ENCODE results near the gene SLC44A2. TPM values are rescaled to one million over a fixed set of nuclear protein-coding genes. Genes with fewer than 3 reads are reported as not detected.

Gene SLC44A2
- total and polyA plus RNA-seq, 2 of the 8 experiments (the other 6 are each of a cell fraction or from before 2014, with no cell fraction given), result 105 to 120 TPM

DNA sequence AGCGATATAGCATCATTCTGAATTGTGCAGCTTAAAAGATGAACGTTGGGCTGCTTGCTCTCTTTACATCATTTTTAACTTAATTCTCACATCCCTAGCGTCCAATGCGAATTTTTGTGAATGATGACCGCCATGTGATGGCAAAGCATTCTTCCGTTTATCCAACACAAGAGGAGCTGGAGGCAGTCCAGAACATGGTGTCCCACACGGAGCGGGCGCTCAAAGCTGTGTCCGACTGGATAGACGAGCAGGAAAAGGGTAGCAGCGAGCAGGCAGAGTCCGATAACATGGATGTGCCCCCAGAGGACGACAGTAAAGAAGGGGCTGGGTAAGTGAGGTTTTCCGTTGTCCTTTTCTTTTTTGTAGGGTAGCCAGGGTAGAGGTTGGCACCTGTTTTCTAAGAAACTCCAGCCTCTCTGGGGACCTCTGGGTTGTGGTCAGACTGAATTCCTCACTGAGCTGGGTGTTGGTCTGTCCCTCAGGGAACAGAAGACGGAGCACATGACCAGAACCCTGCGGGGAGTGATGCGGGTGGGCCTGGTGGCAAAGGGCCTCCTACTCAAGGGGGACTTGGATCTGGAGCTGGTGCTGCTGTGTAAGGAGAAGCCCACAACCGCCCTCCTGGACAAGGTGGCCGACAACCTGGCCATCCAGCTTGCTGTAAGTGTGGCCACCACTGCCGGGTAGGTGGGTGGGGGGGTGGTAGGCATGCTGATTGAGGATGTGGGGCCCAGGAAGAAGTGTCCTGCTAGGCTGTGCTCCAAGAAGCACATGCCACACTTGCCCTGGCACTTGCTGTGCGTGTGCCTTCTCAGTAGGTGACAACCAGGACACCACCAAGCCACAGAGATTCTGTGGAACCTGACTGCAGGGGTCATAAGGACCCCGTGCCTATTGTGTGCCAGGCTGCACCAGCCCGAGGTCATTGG is 45.8 kb downstream of the SLC44A2 start:
- ChIA-PET POLR2A (ENCODE audit: partially characterized antibody) (interaction anchor here (55.9 to 59.0 kb wide), 2 partner anchors 3 to 21 kb away, joined by 1874 read pairs; partner anchors contain the start of genes DNM2, ILF3 and QTRT1), CTCF (ENCODE audit: partially characterized antibody) (interaction anchor here (0.6 to 4.8 kb wide), 9 partner anchors 8 to 90 kb away, joined by 3 to 24 read pairs (median 3); no protein-coding TSS in a partner anchor)
- 89% methylated on average over 24 of the region's 24 CpGs; no CpG with 5 or more reads in 1 of the 2 experiments for WGBS, 2 experiments (ENCODE audit: extremely low coverage in 1 of 2, insufficient coverage in 1 of 2, insufficient read length in 1 of 2, insufficient replicate concordance in 2 of 2, low coverage in 1 of 2, low lambda C conversion rate in 2 of 2, missing lambda C conversion rate in 1 of 2)

More for the DNA sequence above, 45.8 kb downstream of the SLC44A2 start:
- Histone ChIP-seq H2AK5ac (ENCODE audit: low read depth, low read length) (no peak overlapping the region), H3K27ac (ENCODE audit: low read depth, low read length) (no peak overlapping the region), H3K4me3 (ENCODE audit: extremely low read depth in 1 of 4, insufficient read depth in 2 of 4, low read depth in 3 of 4, low read length in 4 of 4) (no peak overlapping the region), H3K79me1 (ENCODE audit: low read depth, low read length) (peaks cover 18% of the 10 kb centered on the region), H3K27me3 (replicated peaks in 1 of 4; ENCODE audit: control insufficient read depth in 3 of 4, extremely low read depth in 1 of 4, insufficient read depth in 3 of 4, low read length in 3 of 4) (no peaks in the 10 kb centered on the region), H4K8ac (ENCODE audit: extremely low read depth, insufficient read depth, low read length) (peak overlapping the region; percentile 28; the same call in 1 of the 2 replicates), H3K36me3 (ENCODE audit: control insufficient read depth in 2 of 4, insufficient read depth in 4 of 4, low read length in 3 of 4) (peaks cover 37 to 74% (median 59%) of the 10 kb centered on the region in 4 experiments), H3K4me2 (ENCODE audit: insufficient read depth in 1 of 2, low read depth in 2 of 2, low read length in 2 of 2) (no peak overlapping the region), H2BK5ac (ENCODE audit: low read depth, low read length) (no peak overlapping the region), H2AFZ (ENCODE audit: low read length) (no peak overlapping the region), H2BK20ac (ENCODE audit: low read length) (no peak overlapping the region), H3K9me3 (ENCODE audit: insufficient read depth in 2 of 2, low read depth in 1 of 2, low read length in 1 of 2) (no peaks in the 10 kb centered on the region), H3K79me2 (ENCODE audit: control insufficient read depth in 1 of 2, insufficient read depth in 2 of 2, low read length in 2 of 2) (peaks cover 56 to 98% of the 10 kb centered on the region in 2 experiments), H2BK120ac (replicated peaks; ENCODE audit: low read depth, low read length) (no peak overlapping the region), H3K56ac (replicated peaks; ENCODE audit: insufficient read length, low read depth, low read length) (no peak overlapping the region), H3K4ac (replicated peaks; ENCODE audit: insufficient read length, low read depth, low read length) (no peak overlapping the region), H3K23ac (ENCODE audit: insufficient read length) (no peak overlapping the region), H3K4me1 (replicated peaks in 1 of 4; ENCODE audit: control insufficient read depth in 3 of 4, insufficient read depth in 4 of 4, low read length in 3 of 4) (peaks cover 0 to 3% (median 0%) of the 10 kb centered on the region in 4 experiments; a peak in 1 of 7 replicates), H3K23me2 (ENCODE audit: low read depth, low read length) (no peaks in the 10 kb centered on the region), H3K14ac (ENCODE audit: insufficient read length) (no peak overlapping the region), H2BK15ac (ENCODE audit: low read length) (no peak overlapping the region), H2BK12ac (ENCODE audit: low read depth, low read length) (no peak overlapping the region), H3K18ac (ENCODE audit: extremely low read depth, low read length) (no peak overlapping the region), H4K5ac (ENCODE audit: insufficient read length, low read depth, low read length) (no peak overlapping the region), H4K91ac (replicated peaks; ENCODE audit: insufficient read length, low read length) (no peak overlapping the region), H3K9ac (replicated peaks in 1 of 4; ENCODE audit: extremely low read depth in 1 of 4, low read depth in 3 of 4, low read length in 3 of 4) (no peak overlapping the region), H4K20me1 (replicated peaks in 1 of 2; ENCODE audit: control insufficient read depth in 1 of 2, insufficient read depth in 2 of 2, low read length in 2 of 2) (peaks cover 47 to 48% of the 10 kb centered on the region in 2 experiments)
- DNase-seq (ENCODE audit: low read depth in 1 of 2, low spot score in 2 of 2) (no peak), FAIRE-seq (no peak)
- no peak for TF ChIP-seq SP1 (IDR thresholded peaks at IDR 0.05; ENCODE audit: low read depth, low read length)
- no peak for TF ChIP-seq CHD1 (IDR thresholded peaks at IDR 0.05; ENCODE audit: low read depth, low read length)
- TF ChIP-seq, protein P1, sequence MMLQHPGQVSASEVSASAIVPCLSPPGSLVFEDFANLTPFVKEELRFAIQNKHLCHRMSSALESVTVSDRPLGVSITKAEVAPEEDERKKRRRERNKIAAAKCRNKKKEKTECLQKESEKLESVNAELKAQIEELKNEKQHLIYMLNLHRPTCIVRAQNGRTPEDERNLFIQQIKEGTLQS (IDR thresholded peaks at IDR 0.05; ENCODE audit: insufficient read depth, low read depth, low read length), result no peak
- TF ChIP-seq POLR2A (IDR thresholded peaks at IDR 0.05; ENCODE audit: control extremely low read depth in 1 of 2, low read depth in 2 of 2, low read length in 2 of 2), result peak in 1 of 2 experiments; percentile 47; a peak in 2 of 3 replicates
- no peak for TF ChIP-seq TAF1 (IDR thresholded peaks at IDR 0.05; ENCODE audit: low read depth, low read length)
- TF ChIP-seq SIX5 (IDR thresholded peaks at IDR 0.05; ENCODE audit: low read depth, low read length), result no peak
- TF ChIP-seq POLR2AphosphoS5 (IDR thresholded peaks at IDR 0.05; ENCODE audit: low read depth, low read length), result peak; percentile 56
- no peak for TF ChIP-seq RFX5 (IDR thresholded peaks at IDR 0.05; ENCODE audit: borderline replicate concordance, low read depth, low read length)

Measured in H1 (cell line).